DMS53 (cell line): ENCODE results near the gene BPIFB3.

Experiments
- DNase-seq: peaks from one replicate; lab custom pipeline; 2025; lab: John Stamatoyannopoulos, UW

BPIFB3 gene, protein sequence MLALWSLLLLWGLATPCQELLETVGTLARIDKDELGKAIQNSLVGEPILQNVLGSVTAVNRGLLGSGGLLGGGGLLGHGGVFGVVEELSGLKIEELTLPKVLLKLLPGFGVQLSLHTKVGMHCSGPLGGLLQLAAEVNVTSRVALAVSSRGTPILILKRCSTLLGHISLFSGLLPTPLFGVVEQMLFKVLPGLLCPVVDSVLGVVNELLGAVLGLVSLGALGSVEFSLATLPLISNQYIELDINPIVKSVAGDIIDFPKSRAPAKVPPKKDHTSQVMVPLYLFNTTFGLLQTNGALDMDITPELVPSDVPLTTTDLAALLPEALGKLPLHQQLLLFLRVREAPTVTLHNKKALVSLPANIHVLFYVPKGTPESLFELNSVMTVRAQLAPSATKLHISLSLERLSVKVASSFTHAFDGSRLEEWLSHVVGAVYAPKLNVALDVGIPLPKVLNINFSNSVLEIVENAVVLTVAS

DNA sequence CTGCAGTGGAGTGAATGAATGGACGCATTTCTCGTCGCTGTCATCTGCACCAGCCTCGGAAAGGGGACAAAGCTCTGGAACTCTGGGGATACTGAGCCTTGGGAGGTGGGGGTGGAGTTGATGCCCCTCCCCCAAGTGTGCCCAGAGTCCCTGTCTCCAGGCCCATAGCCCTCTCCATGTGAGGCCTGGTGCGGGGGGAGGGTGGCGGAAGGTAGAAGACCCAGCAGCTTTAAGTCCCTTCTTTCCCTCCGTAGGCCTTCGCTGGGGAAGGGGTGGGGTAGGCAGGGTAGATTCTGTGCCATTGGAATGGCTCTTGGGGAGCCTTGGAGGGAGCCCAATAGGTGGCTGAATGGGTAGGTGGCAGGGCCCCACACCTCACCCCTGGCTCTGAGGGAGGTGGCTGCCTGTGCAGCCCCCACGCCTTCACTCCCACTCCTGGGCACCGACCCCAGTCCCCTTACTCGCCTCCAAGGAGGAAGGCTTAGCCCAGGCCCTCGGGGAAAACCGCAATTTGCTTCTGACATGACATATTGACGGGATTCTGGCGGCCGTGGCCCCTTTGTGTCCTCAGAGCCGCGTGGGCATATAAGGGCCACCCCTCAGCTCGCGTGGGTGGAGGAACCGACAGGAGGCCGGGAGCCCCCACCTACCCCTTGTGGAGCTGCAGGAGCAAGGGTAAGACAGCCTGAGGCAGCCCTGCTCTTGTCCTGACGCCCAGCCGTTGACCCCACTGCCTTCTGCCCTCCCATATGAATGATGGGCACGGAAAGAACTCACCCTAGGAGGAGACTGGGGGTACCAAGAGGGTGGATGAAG is at the start of gene BPIFB3:
Gene BPIFB3 (plus strand): TSS at position 613 of the 816 bp plus-strand sequence. CDS start 1,533 bp downstream, outside the sequence.
- no peak for DNase-seq

GRCh38 chr20:33004141-33004751 is 49.5 kb upstream of the BPIFB3 start, which contains the start of gene SUN5:
SUN5 (minus strand) TSS chr20:33004433; CDS start chr20:33004340, 93 bp downstream.
- no peak for DNase-seq

- DNase-seq: peak; percentile 44
Measured at GRCh38 chr20:33005132-33005566, 48.6 kb upstream of the BPIFB3 start.

DNA sequence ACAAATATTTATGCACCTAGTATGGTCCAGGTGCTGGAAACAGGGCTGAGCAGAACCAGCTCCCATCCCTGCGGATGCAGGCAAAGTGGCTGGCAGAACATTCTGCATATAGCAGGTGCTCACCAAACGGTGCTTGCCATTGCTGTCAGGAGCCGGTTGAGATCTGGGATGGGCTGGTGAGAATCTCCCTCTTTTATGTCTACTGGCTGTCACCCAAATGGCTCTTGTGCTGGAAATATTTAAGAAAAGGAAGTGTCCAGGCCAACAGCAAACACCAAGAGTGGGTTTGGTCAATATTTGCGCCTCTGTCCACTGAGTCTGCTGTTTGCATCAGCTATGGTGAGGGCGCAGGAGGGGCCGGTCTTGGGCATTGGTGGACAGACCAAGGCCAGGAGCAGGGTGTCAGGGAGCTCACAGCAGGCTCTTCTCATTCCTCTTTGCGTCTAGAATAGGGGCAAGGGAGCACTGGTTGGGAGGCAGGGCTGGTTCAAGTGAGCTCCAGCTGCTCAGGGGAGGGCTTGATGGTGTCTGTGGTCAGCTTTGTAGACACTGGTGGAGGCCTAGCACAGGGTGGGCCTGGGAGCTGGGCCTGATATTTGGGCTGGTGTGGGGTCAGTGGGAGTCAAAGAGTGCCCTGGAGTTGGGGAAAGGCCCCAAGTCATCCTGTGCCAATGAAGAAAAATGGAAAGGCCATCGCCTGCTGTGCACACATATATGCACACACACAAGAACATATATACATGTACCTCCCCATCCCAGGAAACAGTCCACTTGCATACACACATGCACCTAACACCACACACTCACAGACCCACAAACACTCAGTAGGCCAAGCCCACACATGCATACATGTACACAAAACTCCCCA is 47.6 kb upstream of the BPIFB3 start:
- no peak for DNase-seq

- no peak for DNase-seq
Measured at GRCh38 chr20:33006776-33007375, 46.8 kb upstream of the BPIFB3 start.

DNA sequence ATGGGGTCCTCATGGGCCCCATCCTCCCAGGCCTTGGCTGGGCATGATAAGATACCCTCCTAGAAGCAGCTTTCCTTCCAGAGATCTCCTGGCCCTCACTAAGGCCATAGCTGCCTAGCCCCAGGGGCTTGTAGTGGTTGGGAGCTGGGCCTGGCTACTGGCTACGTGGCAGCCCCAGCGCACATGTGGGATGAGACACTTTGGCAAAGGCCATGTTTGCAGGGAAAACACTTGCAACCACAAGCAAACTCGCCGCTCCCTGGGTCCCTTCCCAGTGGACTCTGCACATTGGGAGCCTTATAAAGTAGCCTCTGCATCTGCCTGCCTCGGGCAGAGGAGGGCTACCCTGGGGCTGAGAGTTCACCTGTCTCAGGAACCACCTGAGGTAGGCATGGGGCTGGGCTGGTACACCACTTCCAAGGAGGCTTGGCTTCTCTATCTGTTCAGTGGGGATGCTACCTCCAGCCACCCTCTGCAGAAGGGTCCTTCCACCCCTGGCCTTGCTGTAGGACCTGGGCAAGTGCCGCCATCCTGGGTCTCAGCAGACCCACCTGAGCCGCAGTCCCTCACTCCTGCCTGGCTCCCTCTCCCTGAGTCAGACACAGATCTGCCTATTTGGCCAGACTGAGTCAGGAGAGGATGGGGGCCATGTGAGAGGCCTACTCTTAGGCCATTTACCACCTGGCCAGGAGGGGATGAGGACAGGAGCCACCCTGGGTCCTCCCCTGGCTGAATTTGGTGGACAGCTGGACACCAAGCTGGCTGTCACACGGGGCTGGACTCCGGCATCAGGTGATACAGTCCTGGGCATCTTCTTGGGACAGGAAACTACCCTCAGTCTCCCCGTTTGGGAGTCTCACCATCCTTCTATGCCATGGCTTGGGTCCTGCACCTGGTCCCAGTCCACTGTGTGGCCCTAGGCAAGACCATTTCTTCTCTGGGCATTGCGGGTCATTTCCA is 46.0 kb upstream of the BPIFB3 start, which contains the start of gene BPIFB2:
Gene BPIFB2 (plus strand): TSS at position 329 of the 960 bp plus-strand sequence. CDS start 871 bp downstream, outside the sequence.
- no peak for DNase-seq

GRCh38 chr20:33008336-33009213 is 45.1 kb upstream of the BPIFB3 start:
- DNase-seq: no peak

- DNase-seq: peak; percentile 34
Measured at GRCh38 chr20:33009214-33010132, 44.2 kb upstream of the BPIFB3 start.

DNA sequence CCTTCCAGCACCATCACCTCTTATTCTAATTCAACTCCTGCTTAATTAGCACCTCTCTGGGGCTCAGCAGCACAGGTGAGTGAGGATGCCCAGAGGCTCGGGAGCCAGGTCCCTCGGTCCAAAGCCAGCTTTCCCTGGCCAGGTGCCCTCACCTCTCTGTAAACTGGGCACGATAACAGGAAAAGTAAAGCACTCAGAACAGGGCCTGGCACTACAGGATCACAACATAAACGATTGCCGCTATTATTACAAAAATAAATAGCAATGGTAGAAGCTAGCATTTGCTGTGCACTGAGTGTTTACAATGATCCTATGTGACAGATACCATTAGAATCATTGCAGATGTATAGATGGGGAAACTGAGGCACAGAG is 43.6 kb upstream of the BPIFB3 start:
- DNase-seq: no peak

- no peak for DNase-seq
Measured at GRCh38 chr20:33010674-33011449, 42.8 kb upstream of the BPIFB3 start.

- DNase-seq: no peak
Measured at GRCh38 chr20:33012327-33013189, 41.1 kb upstream of the BPIFB3 start.

- no peak for DNase-seq
Measured at GRCh38 chr20:33013701-33014326, 39.9 kb upstream of the BPIFB3 start.

GRCh38 chr20:33014336-33015113 is 39.2 kb upstream of the BPIFB3 start:
- no peak for DNase-seq

- no peak for DNase-seq
Measured at GRCh38 chr20:33015114-33015484, 38.6 kb upstream of the BPIFB3 start.
